GM12891 (cell line): Measurements from ENCODE around the gene ACTN2.

Experiments
- DNase-seq: peaks from one replicate; pipeline ENCODE4 v3.0.0; 2011; ENCODE audit warnings: low spot score; ENCODE audit not compliant: insufficient read length
- FAIRE-seq: peaks from 2 replicates; lab custom pipeline; 2011; peaks lifted over from hg19 to GRCh38; lab: Jason Lieb, UNC
- PAX5 ChIP-seq: IDR thresholded peaks from 2 replicates; pipeline ENCODE4 v1.6.1; 2011; ENCODE audit warnings: low read length, moderate library complexity, mild to moderate bottlenecking; ENCODE audit not compliant: insufficient read depth, severe bottlenecking
- POLR2A ChIP-seq: IDR thresholded peaks from 2 replicates; pipeline ENCODE4 v1.6.1; 2011; ENCODE audit warnings: low read depth, low read length, control low read depth
- POLR2AphosphoS5 ChIP-seq: IDR thresholded peaks from 2 replicates; pipeline ENCODE4 v1.6.1; 2011; ENCODE audit warnings: low read depth, low read length, control low read depth
- POU2F2 ChIP-seq: IDR thresholded peaks from 2 replicates; pipeline ENCODE4 v1.6.1; 2011; ENCODE audit warnings: low read depth, mild to moderate bottlenecking, control low read depth, low read length, moderate library complexity
- SPI1 ChIP-seq: IDR thresholded peaks from 2 replicates; pipeline ENCODE4 v1.6.1; 2011; ENCODE audit warnings: low read depth, low read length, control low read depth
- TAF1 ChIP-seq: IDR thresholded peaks from 2 replicates; pipeline ENCODE4 v1.6.1; 2011; ENCODE audit warnings: low read depth, low read length, control low read depth

Gene ACTN2

GRCh38 chr1:236727521-236727920 lies 41.2 kb downstream of the ACTN2 start:
- TF ChIP-seq POLR2AphosphoS5 = no peak
- DNase-seq (no peak), FAIRE-seq (no peak)

DNA sequence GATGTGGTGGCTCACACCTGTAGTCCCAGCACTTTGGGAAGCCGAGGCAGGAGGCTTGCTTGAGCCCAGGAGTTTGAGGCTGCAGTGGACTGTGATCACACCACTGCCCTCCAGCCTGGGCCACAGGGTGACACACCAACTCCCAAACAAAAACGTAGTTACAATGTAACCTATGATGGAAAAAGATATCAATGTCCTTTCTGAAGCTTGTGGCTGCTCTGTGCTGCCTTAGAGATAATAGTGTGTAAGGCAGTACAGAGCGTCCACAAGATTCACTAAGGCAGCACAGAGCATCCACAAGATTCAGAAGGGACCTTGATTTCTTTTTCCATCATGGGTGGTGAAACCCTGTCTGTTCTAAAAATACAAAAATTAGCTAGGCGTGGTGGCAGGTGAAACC lies 42.5 kb downstream of the ACTN2 start:
- DNase-seq (no peak), FAIRE-seq (no peak)
- TF ChIP-seq SPI1 (no peak), POLR2A (no peak), TAF1 (no peak)

DNA sequence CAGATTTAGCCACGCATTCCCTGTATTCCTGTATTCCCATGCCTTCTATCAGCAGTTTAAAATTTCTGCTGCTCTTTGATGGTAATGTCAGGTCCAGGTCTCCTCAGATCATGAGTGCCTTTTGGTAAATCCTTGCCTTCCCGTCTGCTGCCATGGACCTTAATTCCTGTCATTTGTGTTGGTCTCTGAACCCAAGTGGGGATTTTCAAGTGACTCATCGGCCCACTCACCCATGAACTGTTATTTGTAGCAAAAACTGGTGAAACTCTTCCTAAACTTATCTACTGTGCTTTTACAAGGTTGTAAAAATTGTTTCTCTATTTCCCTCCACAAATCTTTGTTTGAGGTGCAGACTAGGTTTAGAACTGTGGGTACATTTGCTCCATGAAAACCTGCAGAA lies 47.4 kb downstream of the ACTN2 start:
- TF ChIP-seq PAX5 (no peak), SPI1 (no peak), POLR2A (no peak), POLR2AphosphoS5 (no peak), TAF1 (no peak), POU2F2 (no peak)
- no peak for DNase-seq
- FAIRE-seq = no peak

DNA sequence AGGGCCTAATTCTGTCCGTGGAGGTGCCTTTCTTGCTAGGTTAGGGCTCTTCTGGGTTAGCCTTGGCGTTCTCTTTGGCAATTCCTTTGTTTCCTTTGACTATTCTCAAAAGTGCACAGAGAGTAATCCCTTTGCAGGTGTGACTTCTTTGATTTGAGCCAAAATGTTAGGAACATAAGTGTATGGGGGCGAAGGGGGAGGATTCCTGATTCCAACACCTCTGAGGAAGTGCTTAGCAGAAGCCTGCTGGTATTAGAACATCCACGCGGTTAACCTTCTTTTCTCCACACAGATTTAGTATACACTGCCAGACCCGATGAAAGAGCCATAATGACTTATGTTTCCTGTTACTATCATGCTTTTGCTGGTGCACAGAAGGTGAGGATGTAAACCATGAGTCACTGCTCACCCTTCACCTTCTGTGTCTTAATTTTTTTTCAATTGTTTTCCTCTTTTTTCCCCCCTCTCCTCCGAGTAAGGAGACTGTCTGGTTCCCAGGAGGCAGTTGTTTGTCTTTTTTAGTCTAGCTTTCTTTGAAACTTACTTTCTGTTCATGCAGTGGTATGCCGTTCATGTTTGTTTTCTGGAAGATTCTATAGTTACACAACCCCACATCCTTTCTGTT lies 48.0 kb downstream of the ACTN2 start:
- TF ChIP-seq POLR2A = no peak
- no peak for TF ChIP-seq SPI1
- no peak for TF ChIP-seq POLR2AphosphoS5
- no peak for TF ChIP-seq TAF1
- no peak for TF ChIP-seq POU2F2
- no peak for TF ChIP-seq PAX5
- FAIRE-seq = no peak
- no peak for DNase-seq

GRCh38 chr1:236736761-236737160 lies 50.5 kb downstream of the ACTN2 start:
- no peak for TF ChIP-seq POLR2A
- no peak for TF ChIP-seq TAF1
- no peak for TF ChIP-seq POU2F2
- TF ChIP-seq SPI1 = no peak
- no peak for TF ChIP-seq POLR2AphosphoS5
- no peak for TF ChIP-seq PAX5
- FAIRE-seq = no peak
- DNase-seq = no peak

DNA sequence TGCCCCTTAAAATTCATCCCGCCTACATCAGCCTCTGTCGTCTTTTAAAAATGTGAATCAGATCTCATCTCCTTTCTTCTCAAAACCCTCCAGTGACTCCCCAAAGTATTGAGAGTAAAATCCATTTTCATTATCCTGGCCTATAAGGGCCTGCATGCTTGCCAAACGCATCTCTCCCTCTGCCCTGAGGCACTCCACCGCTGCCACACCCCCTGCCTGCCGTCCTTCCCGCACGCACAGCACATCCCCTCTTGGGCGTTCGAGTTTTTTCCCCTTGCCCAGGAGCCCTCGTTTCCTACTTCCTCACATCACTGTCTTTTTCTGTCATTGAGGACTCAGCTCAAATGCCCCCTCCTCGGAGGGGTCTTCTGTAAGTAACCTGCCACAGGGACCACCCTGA lies 55.5 kb downstream of the ACTN2 start:
- FAIRE-seq (no peak), DNase-seq (no peak)
- no peak for TF ChIP-seq POLR2AphosphoS5
- TF ChIP-seq SPI1 = no peak
- TF ChIP-seq PAX5 = no peak
- no peak for TF ChIP-seq POU2F2

DNA sequence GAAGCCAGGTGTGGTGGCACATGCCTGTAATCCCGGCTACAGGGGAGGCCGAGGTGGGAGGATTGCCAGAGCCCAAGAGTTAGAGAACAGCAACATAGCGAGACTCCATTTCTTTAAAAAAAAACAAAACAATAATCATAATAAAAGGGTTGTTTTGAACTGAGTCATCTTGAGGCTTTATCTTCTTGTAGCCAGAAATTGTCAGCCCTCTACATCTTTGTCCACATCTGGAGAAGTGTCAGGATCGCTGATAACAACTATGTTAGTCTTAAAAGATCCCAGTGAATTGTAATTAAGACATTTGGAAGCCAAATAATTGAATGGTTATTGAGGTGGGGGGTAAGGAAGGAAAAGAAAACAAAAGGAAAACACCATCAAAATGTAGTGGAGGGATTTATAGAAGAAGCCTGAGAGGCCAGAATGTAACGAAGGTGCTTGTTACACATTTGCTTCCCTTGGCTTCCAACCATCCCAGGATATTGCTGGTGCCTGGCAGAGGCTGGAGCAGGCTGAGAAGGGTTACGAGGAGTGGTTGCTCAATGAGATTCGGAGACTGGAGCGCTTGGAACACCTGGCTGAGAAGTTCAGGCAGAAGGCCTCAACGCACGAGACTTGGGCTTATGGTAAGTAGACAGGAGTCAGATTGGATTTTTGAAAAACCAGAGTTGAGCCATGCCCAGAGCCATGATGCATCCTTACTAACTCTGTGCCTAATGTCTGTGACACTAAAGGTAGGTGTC lies 56.3 kb downstream of the ACTN2 start:
- FAIRE-seq = no peak
- TF ChIP-seq TAF1 = no peak
- DNase-seq = no peak

- no peak for DNase-seq
- FAIRE-seq = no peak
- TF ChIP-seq SPI1 (no peak), POLR2AphosphoS5 (no peak), POU2F2 (no peak), POLR2A (no peak), TAF1 (no peak), PAX5 (no peak)
Observed at GRCh38 chr1:236744533-236744932, 58.2 kb downstream of the ACTN2 start.

DNA sequence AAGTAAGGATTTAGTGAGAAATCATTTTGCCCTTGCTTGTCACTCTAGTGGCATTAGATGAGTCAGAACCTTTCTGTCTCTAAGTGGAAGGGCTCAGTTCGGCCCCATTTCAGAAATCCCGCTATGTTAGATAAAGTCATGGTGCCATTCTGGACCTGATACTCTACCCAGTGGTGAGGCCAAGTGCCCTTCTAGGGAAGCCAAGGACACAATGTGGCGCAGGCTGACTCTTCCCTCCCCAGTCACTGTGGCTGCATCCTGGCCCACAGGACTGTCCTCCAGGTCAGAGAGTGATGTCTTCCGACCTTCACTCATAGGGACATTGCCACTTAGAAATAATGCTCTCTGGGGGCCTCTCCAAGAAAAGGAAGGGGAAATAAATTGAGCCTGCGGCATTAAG lies 60.5 kb downstream of the ACTN2 start:
- no peak for FAIRE-seq
- no peak for TF ChIP-seq POLR2A
- DNase-seq = no peak

DNA sequence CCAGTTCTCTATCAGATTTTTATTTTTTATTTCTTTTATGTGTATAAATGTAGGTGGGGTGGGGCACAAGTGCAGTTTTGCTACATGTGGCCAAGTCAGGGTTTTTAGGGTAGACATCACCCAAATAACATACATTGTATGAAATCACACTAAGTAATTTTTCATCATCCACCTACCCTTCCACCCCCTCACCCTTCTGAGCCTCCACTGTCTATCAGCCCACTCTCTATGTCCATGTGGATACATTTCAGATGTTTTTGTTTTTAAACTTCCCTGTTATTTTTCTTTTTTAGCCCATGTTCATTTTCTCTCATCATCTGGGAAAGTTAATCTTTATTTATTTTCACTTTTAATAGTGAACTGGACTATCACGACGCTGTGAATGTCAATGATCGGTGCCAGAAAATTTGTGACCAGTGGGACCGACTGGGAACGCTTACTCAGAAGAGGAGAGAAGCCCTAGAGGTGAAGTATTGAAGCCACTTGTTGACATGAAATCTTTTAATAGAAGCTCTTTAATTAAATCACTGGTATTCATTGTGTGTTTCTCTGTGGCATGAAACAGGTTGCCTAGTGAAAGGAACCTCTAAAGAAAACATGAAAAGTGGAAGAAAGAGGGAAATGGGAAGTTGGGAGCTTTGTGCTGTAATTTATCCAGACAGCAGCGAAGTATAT lies 61.1 kb downstream of the ACTN2 start:
- DNase-seq (no peak), FAIRE-seq (no peak)
- TF ChIP-seq POLR2A = no peak
- TF ChIP-seq PAX5 = no peak
- no peak for TF ChIP-seq POU2F2
- no peak for TF ChIP-seq TAF1
- TF ChIP-seq SPI1 = no peak
- no peak for TF ChIP-seq POLR2AphosphoS5

DNA sequence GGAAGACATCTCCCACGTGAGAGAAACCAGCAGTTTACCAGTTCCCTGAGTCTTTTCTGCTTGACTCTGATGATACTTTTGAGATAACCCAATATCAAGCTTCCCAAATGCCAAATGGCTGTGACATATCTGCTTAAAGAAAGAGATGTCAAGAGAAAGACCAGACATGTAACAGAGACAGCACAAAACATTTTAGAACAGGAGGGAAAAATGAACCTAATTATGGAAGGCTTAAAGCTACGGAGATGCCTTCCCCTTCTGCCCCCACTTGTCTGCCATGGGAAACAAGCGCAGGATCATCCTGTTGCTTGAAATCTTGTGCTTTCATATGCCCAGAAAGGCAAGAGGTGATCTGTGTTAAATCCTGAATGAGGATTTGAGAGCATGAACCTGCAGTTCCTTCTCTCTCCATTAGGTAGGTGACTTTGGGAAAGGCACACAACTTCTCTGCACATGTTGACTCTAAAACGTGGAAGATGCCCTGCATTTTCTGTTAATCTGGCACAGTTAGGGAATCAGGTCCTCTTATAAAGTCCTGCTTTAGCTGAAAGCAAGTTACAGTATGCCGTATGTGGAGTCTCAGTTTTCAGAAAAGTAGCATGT lies 62.1 kb downstream of the ACTN2 start:
- DNase-seq = no peak
- no peak for FAIRE-seq
- TF ChIP-seq POLR2A = no peak
- TF ChIP-seq POU2F2 = no peak
- no peak for TF ChIP-seq SPI1
- TF ChIP-seq TAF1 = no peak
- no peak for TF ChIP-seq PAX5
- no peak for TF ChIP-seq POLR2AphosphoS5
